CD4-positive, alpha-beta T cell (primary cell): Measurements from ENCODE around the gene RXRG. TPM values are rescaled to one million over a fixed set of nuclear protein-coding genes. Genes with fewer than 3 reads are reported as not detected.

Experiments
- ATAC-seq: fragments of 200-7000 bp; cut with Tn5 transposase; one replicate; pipeline ENCODE4 v1.10.0; 2022; ENCODE audit warnings: mild to moderate bottlenecking; ENCODE audit not compliant: poor library complexity
- CTCF ChIA-PET: fragments of 350-600 bp; sonication (Branson Sonifier 250); formaldehyde crosslinking; loops from one replicate; lab custom pipeline; 2021; ENCODE audit warnings: antibody characterized with exemption, inconsistent platforms; lab: Charles Lee
- POLR2A ChIA-PET: fragments of 350-600 bp; sonication (Branson Sonifier 250); formaldehyde crosslinking; loops from one replicate; lab custom pipeline; 2021; ENCODE audit warnings: antibody characterized with exemption, inconsistent platforms; lab: Charles Lee
- DNase-seq, 14 experiments: peaks; one replicate each; pipeline ENCODE4 v3.0.0-alpha.2; 2013 to 2020; ENCODE audit warnings: mixed read lengths in 2 of 14
- H3K27ac ChIP-seq, 2 donors: one replicate each; pipeline versions ENCODE4 v1.5.1 to v1.7.0; 2013; ENCODE audit warnings: low read length in 2 of 2, low read depth in 1 of 2, mild to moderate bottlenecking in 1 of 2
- H3K27me3 ChIP-seq, 2 experiments: 1 replicate in 1 of 2; 2 replicates in 1 of 2; pipeline versions ENCODE4 v1.6.1 to v1.7.0; 2013; ENCODE audit warnings: low read length in 2 of 2, control low read depth in 1 of 2, mild to moderate bottlenecking in 1 of 2, moderate library complexity in 1 of 2; ENCODE audit not compliant: insufficient read depth in 2 of 2, control insufficient read depth in 1 of 2
- H3K36me3 ChIP-seq: one replicate; pipeline ENCODE4 v1.6.1; 2013; ENCODE audit warnings: low read length, control low read depth; ENCODE audit not compliant: insufficient read depth
- H3K4me1 ChIP-seq: one replicate; pipeline ENCODE4 v1.6.1; 2013; ENCODE audit warnings: low read length, control low read depth; ENCODE audit not compliant: insufficient read depth
- H3K4me3 ChIP-seq: one replicate; pipeline ENCODE4 v1.5.1; 2013; ENCODE audit warnings: mild to moderate bottlenecking, low read length, moderate library complexity
- H3K9me3 ChIP-seq, 2 experiments: 1 replicate in 1 of 2; 2 replicates in 1 of 2; pipeline versions ENCODE4 v1.6.1 to v1.7.0; 2013; ENCODE audit warnings: low read length in 2 of 2, mild to moderate bottlenecking in 2 of 2, control low read depth in 1 of 2, moderate library complexity in 1 of 2; ENCODE audit not compliant: control insufficient read depth in 1 of 2, insufficient read depth in 1 of 2
- H3K27ac Mint-ChIP-seq: one replicate; pipeline ENCODE4 v1.8.0; 2020; ENCODE audit warnings: mixed read lengths
- H3K27me3 Mint-ChIP-seq: one replicate; pipeline ENCODE4 v1.8.0; 2021; ENCODE audit warnings: mixed read lengths
- H3K36me3 Mint-ChIP-seq: one replicate; pipeline ENCODE4 v1.8.0; 2021; ENCODE audit warnings: low read depth, mixed read lengths
- H3K4me1 Mint-ChIP-seq: one replicate; pipeline ENCODE4 v1.8.0; 2021; ENCODE audit warnings: low read depth, mixed read lengths
- H3K4me3 Mint-ChIP-seq: one replicate; pipeline ENCODE4 v1.8.0; 2020; ENCODE audit warnings: mild to moderate bottlenecking, mixed read lengths
- H3K9me3 Mint-ChIP-seq: one replicate; pipeline ENCODE4 v1.8.0; 2020; ENCODE audit warnings: mixed read lengths
- CTCF ChIP-seq: fragments of 200-600 bp; IDR thresholded peaks from one replicate; pipeline ENCODE4 v1.8.0; 2022; ENCODE audit warnings: antibody characterized with exemption, mild to moderate bottlenecking
- intact Hi-C, 2 experiments: fragments of 100-400 bp; cut with DNase I in 1 of 2; cut with micrococcal nuclease in 1 of 2; formaldehyde crosslinking; loops; one replicate each; pipeline versions ENCODE4 v1.15.1 to v1.9.0; 2023 to 2025; cut with DNase I, micrococcal nuclease
- total RNA-seq, 174 experiments: library from RNA in 2 of 174; stranded (reverse) in 2 of 174; gene quantifications; one replicate each; pipeline ENCODE4 v1.2.3 and lab custom pipeline; 2021 to 2026

RXRG gene
- total RNA-seq, 2 experiments from 2014 or later, result not detected

GRCh38 chr1:165408518-165408917 is 36.4 kb downstream of the RXRG start:
- Mint-ChIP-seq H3K4me1 (no peaks in the 10 kb centered on the region), H3K27ac (no peak overlapping the region), H3K27me3 (peaks cover 61% of the 10 kb centered on the region), H3K9me3 (no peaks in the 10 kb centered on the region), H3K36me3 (no peaks in the 10 kb centered on the region), H3K4me3 (no peak overlapping the region)
- ChIA-PET POLR2A (no interaction called here), CTCF (interaction anchor here (1.7 kb wide), 1 partner anchor 15 kb away, joined by 4 read pairs; no protein-coding TSS in a partner anchor)
- ATAC-seq (no peak), DNase-seq (peak in 2 of 14 experiments; percentile 23 to 24)
- Histone ChIP-seq H3K36me3 (no peaks in the 10 kb centered on the region), H3K9me3 (no peaks in the 10 kb centered on the region), H3K27me3 (peaks cover 20 to 43% of the 10 kb centered on the region in 2 experiments), H3K27ac (no peak overlapping the region), H3K4me3 (no peak overlapping the region), H3K4me1 (no peaks in the 10 kb centered on the region)
- intact Hi-C loops, result no loop called here
- TF ChIP-seq CTCF, result no peak

GRCh38 chr1:165407398-165407797 is 37.5 kb downstream of the RXRG start:
- no peaks in the 10 kb centered on the region for H3K4me1 Mint-ChIP-seq
- no peaks in the 10 kb centered on the region for H3K9me3 Mint-ChIP-seq
- no peak for TF ChIP-seq CTCF
- ATAC-seq, result no peak
- no peak overlapping the region for H3K27ac Mint-ChIP-seq
- Histone ChIP-seq H3K27ac (no peak overlapping the region), H3K4me3 (no peak overlapping the region), H3K27me3 (peaks cover 16 to 45% of the 10 kb centered on the region in 2 experiments), H3K4me1 (no peaks in the 10 kb centered on the region), H3K9me3 (no peaks in the 10 kb centered on the region), H3K36me3 (no peaks in the 10 kb centered on the region)
- intact Hi-C loops, result no loop called here
- H3K27me3 Mint-ChIP-seq, result peaks cover 58% of the 10 kb centered on the region
- ChIA-PET POLR2A (no interaction called here), CTCF (interaction anchor here (1.7 kb wide), 1 partner anchor 14 kb away, joined by 4 read pairs; no protein-coding TSS in a partner anchor)
- no peaks in the 10 kb centered on the region for H3K36me3 Mint-ChIP-seq
- no peak for DNase-seq
- H3K4me3 Mint-ChIP-seq, result no peak overlapping the region

GRCh38 chr1:165403835-165404482 is 41.0 kb downstream of the RXRG start:
- Histone ChIP-seq H3K4me1 (no peaks in the 10 kb centered on the region), H3K4me3 (no peak overlapping the region), H3K36me3 (no peaks in the 10 kb centered on the region), H3K27me3 (peaks cover 10 to 25% of the 10 kb centered on the region in 2 experiments), H3K9me3 (no peaks in the 10 kb centered on the region), H3K27ac (no peak overlapping the region)
- Mint-ChIP-seq H3K4me1 (no peaks in the 10 kb centered on the region), H3K4me3 (no peak overlapping the region), H3K36me3 (no peaks in the 10 kb centered on the region), H3K27me3 (peaks cover 61% of the 10 kb centered on the region), H3K9me3 (no peaks in the 10 kb centered on the region), H3K27ac (no peak overlapping the region)
- no peak for TF ChIP-seq CTCF
- intact Hi-C loops, result loop anchor here in 1 of 2 experiments (1.0 kb wide), 1 partner anchor 189 kb away; no protein-coding TSS in a partner anchor
- POLR2A ChIA-PET, result interaction anchor here (0.9 kb wide), 1 partner anchor 28 kb away, joined by 3 read pairs; no protein-coding TSS in a partner anchor
- CTCF ChIA-PET, result interaction anchor here (0.6 to 1.5 kb wide), 4 partner anchors 9 to 188 kb away, joined by 4 to 5 read pairs (median 4); no protein-coding TSS in a partner anchor
- peak in 7 of 14 experiments; percentile 7 to 55 (median 33) for DNase-seq
- ATAC-seq, result peak; percentile 62
